HL-60 (cell line): ENCODE measurements around the gene TYR.

ENCODE experiments used
- CTCF ChIP-seq: IDR thresholded peaks from one replicate; pipeline ENCODE4 v1.5.1; 2011; ENCODE audit warnings: low read length, control low read depth, inconsistent platforms; ENCODE audit not compliant: insufficient read depth
- POLR2AphosphoS5 ChIP-seq: IDR thresholded peaks from 2 replicates; pipeline ENCODE4 v1.6.1; 2012; ENCODE audit warnings: low read depth

GRCh38 chr11:89327885-89328284 lies 150.2 kb downstream of the TYR start:
- TF ChIP-seq CTCF (no peak), POLR2AphosphoS5 (no peak)
